ENCODE measurements around the gene AK5.

AK5 gene

GRCh38 chr1:77394166-77394565, 112.3 kb downstream of the AK5 start:
- DNase-seq (ENCODE audit: low read depth): no peak
- TF ChIP-seq MYC (IDR thresholded peaks at IDR 0.05; ENCODE audit: low read depth, low read length) (no peak), POLR2A (IDR thresholded peaks at IDR 0.05; ENCODE audit: extremely low read depth, insufficient read length) (no peak), MAX (IDR thresholded peaks at IDR 0.05; ENCODE audit: low read depth, low read length) (no peak)
- TF ChIP-seq, protein P1, sequence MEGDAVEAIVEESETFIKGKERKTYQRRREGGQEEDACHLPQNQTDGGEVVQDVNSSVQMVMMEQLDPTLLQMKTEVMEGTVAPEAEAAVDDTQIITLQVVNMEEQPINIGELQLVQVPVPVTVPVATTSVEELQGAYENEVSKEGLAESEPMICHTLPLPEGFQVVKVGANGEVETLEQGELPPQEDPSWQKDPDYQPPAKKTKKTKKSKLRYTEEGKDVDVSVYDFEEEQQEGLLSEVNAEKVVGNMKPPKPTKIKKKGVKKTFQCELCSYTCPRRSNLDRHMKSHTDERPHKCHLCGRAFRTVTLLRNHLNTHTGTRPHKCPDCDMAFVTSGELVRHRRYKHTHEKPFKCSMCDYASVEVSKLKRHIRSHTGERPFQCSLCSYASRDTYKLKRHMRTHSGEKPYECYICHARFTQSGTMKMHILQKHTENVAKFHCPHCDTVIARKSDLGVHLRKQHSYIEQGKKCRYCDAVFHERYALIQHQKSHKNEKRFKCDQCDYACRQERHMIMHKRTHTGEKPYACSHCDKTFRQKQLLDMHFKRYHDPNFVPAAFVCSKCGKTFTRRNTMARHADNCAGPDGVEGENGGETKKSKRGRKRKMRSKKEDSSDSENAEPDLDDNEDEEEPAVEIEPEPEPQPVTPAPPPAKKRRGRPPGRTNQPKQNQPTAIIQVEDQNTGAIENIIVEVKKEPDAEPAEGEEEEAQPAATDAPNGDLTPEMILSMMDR (IDR thresholded peaks at IDR 0.05; ENCODE audit: low read depth, low read length): no peak
- H3K4me3 ChIP-seq (ENCODE audit: low read depth, low read length): no peak overlapping the region

DNA sequence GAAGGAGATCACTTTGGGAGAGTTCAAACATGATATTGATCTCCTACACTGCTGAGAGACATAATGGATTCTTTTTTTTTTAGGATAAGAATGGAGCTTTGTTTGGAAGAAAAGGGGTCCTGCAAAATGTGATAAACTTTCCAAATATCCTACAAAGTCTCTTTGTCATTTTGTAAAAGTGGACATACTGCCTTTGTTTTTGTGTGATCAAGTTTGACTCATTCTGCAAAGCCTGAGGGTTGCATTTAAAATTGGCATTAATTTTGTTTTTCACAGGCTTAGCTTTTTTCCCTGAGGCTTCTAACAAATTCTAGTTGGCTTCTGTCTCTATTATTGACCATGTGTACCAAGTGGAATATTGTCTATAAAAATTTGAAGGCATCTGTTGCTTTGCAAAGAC, 113.2 kb downstream of the AK5 start:
- TF ChIP-seq POLR2A (IDR thresholded peaks at IDR 0.05; ENCODE audit: extremely low read depth, insufficient read length) (no peak), MAX (IDR thresholded peaks at IDR 0.05; ENCODE audit: low read depth, low read length) (no peak), MYC (IDR thresholded peaks at IDR 0.05; ENCODE audit: low read depth, low read length) (no peak)
- TF ChIP-seq, protein P1 (IDR thresholded peaks at IDR 0.05; ENCODE audit: low read depth, low read length): no peak
- H3K4me3 ChIP-seq (ENCODE audit: low read depth, low read length): no peak overlapping the region
- no peak for DNase-seq (ENCODE audit: low read depth)

- TF ChIP-seq MAX (IDR thresholded peaks at IDR 0.05; ENCODE audit: low read depth, low read length) (no peak), MYC (IDR thresholded peaks at IDR 0.05; ENCODE audit: low read depth, low read length) (no peak), POLR2A (IDR thresholded peaks at IDR 0.05; ENCODE audit: extremely low read depth, insufficient read length) (no peak)
- TF ChIP-seq, protein P1 (IDR thresholded peaks at IDR 0.05; ENCODE audit: low read depth, low read length): no peak
- no peak overlapping the region for H3K4me3 ChIP-seq (ENCODE audit: low read depth, low read length)
- DNase-seq (ENCODE audit: low read depth): no peak
These were observed 116.3 kb downstream of the AK5 start for GRCh38 chr1:77398152-77398551.

- TF ChIP-seq MYC (IDR thresholded peaks at IDR 0.05; ENCODE audit: low read depth, low read length) (no peak), MAX (IDR thresholded peaks at IDR 0.05; ENCODE audit: low read depth, low read length) (no peak)
- no peak for DNase-seq (ENCODE audit: low read depth)
- no peak overlapping the region for H3K4me3 ChIP-seq (ENCODE audit: low read depth, low read length)
These were observed 117.6 kb downstream of the AK5 start for GRCh38 chr1:77399250-77400086.

- no peak overlapping the region for H3K4me3 ChIP-seq (ENCODE audit: low read depth, low read length)
- TF ChIP-seq MAX (IDR thresholded peaks at IDR 0.05; ENCODE audit: low read depth, low read length): no peak
- TF ChIP-seq, protein P1 (IDR thresholded peaks at IDR 0.05; ENCODE audit: low read depth, low read length): no peak
- TF ChIP-seq MYC (IDR thresholded peaks at IDR 0.05; ENCODE audit: low read depth, low read length): no peak
- TF ChIP-seq POLR2A (IDR thresholded peaks at IDR 0.05; ENCODE audit: extremely low read depth, insufficient read length): no peak
- no peak for DNase-seq (ENCODE audit: low read depth)
These were observed 119.0 kb downstream of the AK5 start for GRCh38 chr1:77400781-77401180.

DNA sequence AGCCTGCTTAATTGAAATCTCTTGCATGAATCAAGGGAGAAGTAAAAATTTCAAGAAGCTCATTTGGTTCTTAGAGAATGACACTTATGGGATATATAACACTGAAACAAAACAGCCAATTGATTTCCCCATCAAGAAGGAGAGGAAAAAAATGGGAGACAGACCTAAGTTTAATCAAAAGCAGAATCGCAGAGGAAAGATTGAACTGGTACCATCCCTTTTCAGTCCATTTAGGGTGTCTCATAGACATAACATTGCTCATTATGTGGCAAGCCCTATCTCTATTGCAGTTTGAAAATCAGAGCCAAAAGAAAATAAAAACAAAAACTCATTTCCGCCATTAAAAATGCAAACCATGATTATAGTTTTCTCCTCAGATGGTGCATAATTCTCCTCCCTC, 119.6 kb downstream of the AK5 start:
- DNase-seq (ENCODE audit: low read depth): no peak

More for the DNA sequence above, 119.6 kb downstream of the AK5 start:
- TF ChIP-seq MYC (IDR thresholded peaks at IDR 0.05; ENCODE audit: low read depth, low read length) (no peak), POLR2A (IDR thresholded peaks at IDR 0.05; ENCODE audit: extremely low read depth, insufficient read length) (no peak), MAX (IDR thresholded peaks at IDR 0.05; ENCODE audit: low read depth, low read length) (no peak)
- TF ChIP-seq, protein P1 (IDR thresholded peaks at IDR 0.05; ENCODE audit: low read depth, low read length): no peak
- H3K4me3 ChIP-seq (ENCODE audit: low read depth, low read length): no peak overlapping the region

Data from NB4 (cell line).